H1 (cell line): ENCODE measurements around the gene GJB6. TPM values are rescaled to one million over a fixed set of nuclear protein-coding genes. Genes with fewer than 3 reads are reported as not detected.

Experiments
- CTCF ChIA-PET: fragments of 300-600 bp; sonication (Branson Sonifier 250); formaldehyde crosslinking; loops from one replicate; lab custom pipeline; 2021; ENCODE audit not compliant: partially characterized antibody; lab: Charles Lee
- POLR2A ChIA-PET: fragments of 300-600 bp; sonication (Branson Sonifier 250); formaldehyde crosslinking; loops from one replicate; lab custom pipeline; 2021; ENCODE audit warnings: inconsistent platforms; ENCODE audit not compliant: partially characterized antibody; lab: Charles Lee
- DNase-seq, 2 experiments: peaks; one replicate each; pipeline versions ENCODE4 v3.0.0 to v3.0.0-alpha.2; 2010 to 2022; ENCODE audit warnings: low spot score in 2 of 2, low read depth in 1 of 2, mixed read lengths in 1 of 2
- FAIRE-seq: peaks from 2 replicates; lab custom pipeline; 2011; peaks lifted over from hg19 to GRCh38; lab: Jason Lieb, UNC
- H2AFZ ChIP-seq: 2 replicates; pipeline ENCODE4 v1.8.1; 2012; ENCODE audit warnings: low read length, inconsistent platforms
- H2AK5ac ChIP-seq: 2 replicates; pipeline ENCODE4 v1.6.1; 2013; ENCODE audit warnings: low read depth, low read length
- H2BK120ac ChIP-seq: replicated peaks from 2 replicates; pipeline ENCODE3; 2013; ENCODE audit warnings: low read depth, low read length, inconsistent platforms
- H2BK12ac ChIP-seq: 2 replicates; pipeline ENCODE4 v1.6.1; 2013; ENCODE audit warnings: low read depth, low read length
- H2BK15ac ChIP-seq: 2 replicates; pipeline ENCODE4 v1.6.1; 2013; ENCODE audit warnings: low read length
- H2BK20ac ChIP-seq: 2 replicates; pipeline ENCODE4 v1.6.1; 2013; ENCODE audit warnings: low read length
- H2BK5ac ChIP-seq: 2 replicates; pipeline ENCODE4 v1.6.1; 2013; ENCODE audit warnings: low read depth, low read length
- H3K14ac ChIP-seq: 2 replicates; pipeline ENCODE4 v1.6.1; 2013; ENCODE audit warnings: inconsistent platforms; ENCODE audit not compliant: insufficient read length
- H3K18ac ChIP-seq: 2 replicates; pipeline ENCODE4 v1.6.1; 2013; ENCODE audit warnings: low read length; ENCODE audit errors: extremely low read depth
- H3K23ac ChIP-seq: 2 replicates; pipeline ENCODE4 v1.6.1; 2013; ENCODE audit warnings: inconsistent platforms; ENCODE audit not compliant: insufficient read length
- H3K23me2 ChIP-seq: 2 replicates; pipeline ENCODE4 v1.6.1; 2013; ENCODE audit warnings: low read depth, low read length
- H3K27ac ChIP-seq: 2 replicates; pipeline ENCODE4 v1.6.1; 2011; ENCODE audit warnings: low read depth, low read length, inconsistent platforms
- H3K27me3 ChIP-seq, 4 experiments: replicated peaks in 1 of 4; 1 replicate in 1 of 4; 2 replicates in 3 of 4; pipeline versions ENCODE4 v1.6.1 to v1.8.1; 2011 to 2013; ENCODE audit warnings: low read length in 3 of 4, mild to moderate bottlenecking in 3 of 4, inconsistent platforms in 2 of 4, mixed read lengths in 2 of 4, moderate library complexity in 1 of 4; ENCODE audit not compliant: control insufficient read depth in 3 of 4, insufficient read depth in 3 of 4; ENCODE audit errors: extremely low read depth in 1 of 4
- H3K36me3 ChIP-seq, 4 experiments: 2 replicates each; pipeline versions ENCODE4 v1.6.1 to v1.8.1; 2011 to 2013; ENCODE audit warnings: mild to moderate bottlenecking in 4 of 4, low read length in 3 of 4, moderate library complexity in 2 of 4, control low read depth in 1 of 4, inconsistent platforms in 1 of 4; ENCODE audit not compliant: insufficient read depth in 4 of 4, control insufficient read depth in 2 of 4
- H3K4ac ChIP-seq: replicated peaks from 2 replicates; pipeline ENCODE3; 2013; ENCODE audit warnings: low read length, low read depth, mixed read lengths, inconsistent platforms; ENCODE audit not compliant: insufficient read length
- H3K4me1 ChIP-seq, 4 experiments: replicated peaks in 1 of 4; 1 replicate in 1 of 4; 2 replicates in 3 of 4; pipeline versions ENCODE4 v1.6.1 to v1.8.1; 2011 to 2013; ENCODE audit warnings: low read length in 3 of 4, inconsistent platforms in 2 of 4, mixed read lengths in 1 of 4; ENCODE audit not compliant: insufficient read depth in 4 of 4, control insufficient read depth in 3 of 4
- H3K4me2 ChIP-seq, 2 experiments: 2 replicates each; pipeline versions ENCODE4 v1.6.1 to v1.8.1; 2011 to 2013; ENCODE audit warnings: low read depth in 2 of 2, low read length in 2 of 2, control low read depth in 1 of 2, inconsistent platforms in 1 of 2, mild to moderate bottlenecking in 1 of 2; ENCODE audit not compliant: insufficient read depth in 1 of 2
- H3K4me3 ChIP-seq, 4 experiments: fragments of 200-600, 300-600 bp in 1 of 4; sonication (generic), shearing (Covaris generic), sonication (Bioruptor Twin) in 1 of 4; 2 replicates each; pipeline versions ENCODE4 v1.5.1 to v1.8.1; 2011 to 2016; ENCODE audit warnings: low read length in 4 of 4, low read depth in 3 of 4, control low read depth in 2 of 4, inconsistent platforms in 2 of 4, mild to moderate bottlenecking in 2 of 4, mixed read lengths in 1 of 4, moderate library complexity in 1 of 4; ENCODE audit not compliant: insufficient read depth in 2 of 4; ENCODE audit errors: extremely low read depth in 1 of 4
- H3K56ac ChIP-seq: replicated peaks from 2 replicates; pipeline ENCODE3; 2013; ENCODE audit warnings: low read depth, mild to moderate bottlenecking, mixed read lengths, low read length, inconsistent platforms; ENCODE audit not compliant: insufficient read length
- H3K79me1 ChIP-seq: 2 replicates; pipeline ENCODE4 v1.6.1; 2013; ENCODE audit warnings: low read depth, low read length, control low read depth
- H3K79me2 ChIP-seq, 2 experiments: 2 replicates each; pipeline versions ENCODE4 v1.6.1 to v1.8.1; 2012 to 2013; ENCODE audit warnings: low read length in 2 of 2, mild to moderate bottlenecking in 2 of 2, inconsistent platforms in 1 of 2; ENCODE audit not compliant: insufficient read depth in 2 of 2, control insufficient read depth in 1 of 2
- H3K9ac ChIP-seq, 4 experiments: replicated peaks in 1 of 4; 1 replicate in 1 of 4; 2 replicates in 3 of 4; pipeline versions ENCODE4 v1.6.1 to v1.8.1; 2011 to 2013; ENCODE audit warnings: low read depth in 3 of 4, low read length in 3 of 4, control low read depth in 2 of 4, mild to moderate bottlenecking in 2 of 4, moderate library complexity in 2 of 4, inconsistent platforms in 1 of 4; ENCODE audit errors: extremely low read depth in 1 of 4
- H3K9me3 ChIP-seq, 2 experiments: 2 replicates each; pipeline versions ENCODE4 v1.6.1 to v1.8.1; 2012 to 2013; ENCODE audit warnings: mild to moderate bottlenecking in 2 of 2, moderate library complexity in 2 of 2, control low read depth in 1 of 2, inconsistent platforms in 1 of 2, low read depth in 1 of 2, low read length in 1 of 2, mixed read lengths in 1 of 2; ENCODE audit not compliant: insufficient read depth in 2 of 2
- H4K20me1 ChIP-seq, 2 experiments: replicated peaks in 1 of 2; 2 replicates each; pipeline versions ENCODE3 to v1.8.1; 2011 to 2013; ENCODE audit warnings: inconsistent platforms in 2 of 2, low read length in 2 of 2, mild to moderate bottlenecking in 1 of 2; ENCODE audit not compliant: insufficient read depth in 2 of 2, control insufficient read depth in 1 of 2
- H4K5ac ChIP-seq: 2 replicates; pipeline ENCODE4 v1.6.1; 2013; ENCODE audit warnings: low read length, low read depth, mixed read lengths, inconsistent platforms; ENCODE audit not compliant: insufficient read length
- H4K8ac ChIP-seq: 2 replicates; pipeline ENCODE4 v1.8.0; 2013; ENCODE audit warnings: mild to moderate bottlenecking, moderate library complexity, low read length, inconsistent platforms; ENCODE audit not compliant: insufficient read depth; ENCODE audit errors: extremely low read depth
- H4K91ac ChIP-seq: replicated peaks from 2 replicates; pipeline ENCODE3; 2013; ENCODE audit warnings: low read length, mixed read lengths, inconsistent platforms; ENCODE audit not compliant: insufficient read length
- ASH2L ChIP-seq: fragments of 200-600, 300-600 bp; sonication (generic); IDR thresholded peaks from one replicate; pipeline ENCODE4 v1.7.1; 2017; ENCODE audit warnings: low read length
- CBX5 ChIP-seq: fragments of 300-800, 300-1000 bp; sonication (generic); IDR thresholded peaks from 2 replicates; pipeline ENCODE4 v1.7.1; 2016; ENCODE audit warnings: antibody characterized with exemption, low read length, low read depth
- CBX8 ChIP-seq: fragments of 300-800, 300-1000 bp; sonication (generic); IDR thresholded peaks from 2 replicates; pipeline ENCODE4 v1.7.1; 2016; ENCODE audit warnings: low read depth, low read length, borderline replicate concordance
- EGR1 ChIP-seq: IDR thresholded peaks from 2 replicates; pipeline ENCODE4 v1.6.1; 2011; ENCODE audit warnings: low read depth, low read length, borderline replicate concordance
- JUND ChIP-seq: IDR thresholded peaks from 2 replicates; pipeline ENCODE4 v1.6.1; 2011; ENCODE audit warnings: mild to moderate bottlenecking, improper control_type of control experiment, low read length
- KDM5A ChIP-seq: fragments of 200-600 bp; IDR thresholded peaks from 2 replicates; pipeline ENCODE4 v1.7.1; 2012; ENCODE audit warnings: mild to moderate bottlenecking, low read length, inconsistent platforms, mixed read lengths
- MAFK ChIP-seq: IDR thresholded peaks from 2 replicates; pipeline ENCODE4 v1.6.1; 2012; ENCODE audit warnings: low read depth, mild to moderate bottlenecking, improper control_type of control experiment, low read length
- SIRT6 ChIP-seq: IDR thresholded peaks from one replicate; pipeline ENCODE4 v1.7.1; 2012; ENCODE audit warnings: low read length, inconsistent platforms
- SRF ChIP-seq: IDR thresholded peaks from 2 replicates; pipeline ENCODE4 v1.6.1; 2011; ENCODE audit warnings: mild to moderate bottlenecking, low read depth, low read length, moderate library complexity
- SUZ12 ChIP-seq: fragments of 200-600 bp; sonication (generic); IDR thresholded peaks from 2 replicates; pipeline ENCODE4 v1.6.1; 2012; ENCODE audit warnings: mild to moderate bottlenecking, inconsistent platforms, low read length, moderate library complexity, mixed read lengths
- TCF12 ChIP-seq: IDR thresholded peaks from 2 replicates; pipeline ENCODE4 v1.6.1; 2011; ENCODE audit warnings: low read depth, mild to moderate bottlenecking, low read length
- TEAD4 ChIP-seq: IDR thresholded peaks from 2 replicates; pipeline ENCODE4 v1.6.1; 2012; ENCODE audit warnings: low read depth, low read length, inconsistent platforms, mixed read lengths
- WGBS, 2 experiments: shearing (Covaris generic) in 1 of 2; methylation state at CpG; one replicate each; pipeline versions ENCODE4 v1.1.6 to v1.1.7; 2013 to 2015; ENCODE audit warnings: low lambda C conversion rate in 2 of 2, mixed read lengths in 2 of 2, inconsistent platforms in 1 of 2, low coverage in 1 of 2, missing lambda C conversion rate in 1 of 2; ENCODE audit not compliant: insufficient replicate concordance in 2 of 2, insufficient coverage in 1 of 2, insufficient read length in 1 of 2; ENCODE audit errors: extremely low coverage in 1 of 2, missing lambda C conversion rate in 1 of 2; 5-methylcytosine and 5-hydroxymethylcytosine counted together
- polyA plus RNA-seq, 7 experiments: library from polyadenylated mRNA; depleted of rRNA in 3 of 7; stranded (reverse) in 5 of 7; unstranded in 2 of 7; fragments of >200 nt in 5 of 7; fragments of 200-250 nt in 2 of 7; gene quantifications; 1 replicate in 5 of 7; 2 replicates in 1 of 7; 4 replicates in 1 of 7; pipeline versions ENCODE4 v1.2.1 to v1.2.3, GENCODE V29; 2011 to 2013; ENCODE audit warnings: missing spikeins in 2 of 7, mixed read lengths in 2 of 7
- total RNA-seq: library from RNA; stranded (reverse); fragmentation: NEBNext Ultra II Directional; extraction: Animal tissue kit (Norgen Biotek cat#: 25700); gene quantifications from 2 replicates; pipeline ENCODE4 v1.2.1, GENCODE V29; 2021
- TF ChIP-seq, protein P1 (sequence below): IDR thresholded peaks from 2 replicates; pipeline ENCODE4 v1.6.1; 2011; ENCODE audit warnings: low read length, improper control_type of control experiment

GJB6 gene
- total and polyA plus RNA-seq, 2 of the 8 experiments (the other 6 are each of a cell fraction or from before 2014, with no cell fraction given) = not detected

DNA sequence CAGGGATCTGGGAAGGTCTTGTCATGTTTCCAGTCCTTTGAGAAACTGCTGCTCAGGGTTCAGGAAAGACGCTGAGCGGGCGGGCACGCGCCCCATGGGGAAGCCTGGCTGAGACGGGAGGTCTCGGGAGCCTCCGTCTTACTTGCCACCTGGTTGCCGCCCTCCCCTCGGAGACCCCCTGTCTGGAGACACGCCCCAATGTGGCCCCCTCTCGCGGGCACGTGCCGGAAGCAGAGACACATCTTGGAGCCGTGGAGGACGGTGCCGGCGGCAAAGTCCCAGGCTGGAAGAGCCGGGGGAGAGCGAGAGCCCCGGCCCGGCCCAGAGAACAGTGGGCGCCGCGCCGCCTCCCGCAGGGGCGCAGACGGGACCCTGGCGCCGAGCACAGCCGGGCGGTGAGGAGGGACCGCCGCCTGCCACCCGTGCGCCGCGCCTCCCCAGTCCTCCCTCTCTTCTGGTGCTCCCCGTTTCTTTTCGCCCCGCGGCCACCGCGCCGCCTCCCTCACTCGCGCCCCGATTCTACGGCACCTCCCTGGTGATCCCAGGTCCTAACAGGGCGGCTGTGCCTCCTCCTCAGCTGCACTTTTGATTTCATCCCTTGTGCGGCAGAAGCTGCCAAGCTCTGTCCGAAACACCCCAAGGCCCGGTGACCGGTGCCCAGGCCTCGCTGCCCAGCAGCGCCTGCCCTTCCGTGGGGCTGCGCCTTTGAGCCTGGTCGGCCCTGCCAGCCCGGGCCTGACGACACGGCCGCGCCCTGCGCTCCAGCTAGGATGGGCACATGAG is 54.9 kb downstream of the GJB6 start:
- no peak overlapping the region for H3K4ac ChIP-seq
- H3K18ac ChIP-seq = no peak overlapping the region
- H2BK120ac ChIP-seq = no peak overlapping the region
- no peak overlapping the region for H3K56ac ChIP-seq
- POLR2A ChIA-PET = no interaction called here
- H2BK12ac ChIP-seq = no peak overlapping the region
- H2BK20ac ChIP-seq = no peak overlapping the region
- no peak overlapping the region for H4K8ac ChIP-seq
- H4K20me1 ChIP-seq = no peaks in the 10 kb centered on the region
- FAIRE-seq (no peak), DNase-seq (no peak)
- H3K9me3 ChIP-seq = no peaks in the 10 kb centered on the region
- H3K36me3 ChIP-seq = no peaks in the 10 kb centered on the region
- H4K5ac ChIP-seq = no peak overlapping the region
- no peak overlapping the region for H3K14ac ChIP-seq
- no peak overlapping the region for H4K91ac ChIP-seq
- H3K27me3 ChIP-seq = peaks cover 0 to 3% (median 0%) of the 10 kb centered on the region in 4 experiments; a peak in 1 of 7 replicates
- H3K9ac ChIP-seq = no peak overlapping the region
- no peak overlapping the region for H2BK15ac ChIP-seq
- H3K4me1 ChIP-seq = peaks cover 0 to 7% (median 0%) of the 10 kb centered on the region in 4 experiments; a peak in 1 of 7 replicates
- 95% methylated on average over 49 of the region's 67 CpGs; no CpG with 5 or more reads in 1 of the 2 experiments for WGBS, 2 experiments
- H2AFZ ChIP-seq = no peak overlapping the region
- no peak overlapping the region for H2BK5ac ChIP-seq
- H3K23ac ChIP-seq = no peak overlapping the region
- CTCF ChIA-PET = interaction anchor here (1.1 kb wide), 1 partner anchor 13 kb away, joined by 3 read pairs; no protein-coding TSS in a partner anchor
- H3K4me3 ChIP-seq = no peak overlapping the region
- H3K23me2 ChIP-seq = no peaks in the 10 kb centered on the region
- H3K79me2 ChIP-seq = no peaks in the 10 kb centered on the region
- no peak overlapping the region for H3K4me2 ChIP-seq
- no peaks in the 10 kb centered on the region for H3K79me1 ChIP-seq
- H2AK5ac ChIP-seq = no peak overlapping the region
- no peak overlapping the region for H3K27ac ChIP-seq
- TF ChIP-seq TCF12 (no peak), SRF (no peak), ASH2L (no peak), JUND (no peak), MAFK (no peak), KDM5A (no peak), SIRT6 (no peak), CBX8 (no peak), CBX5 (no peak), TEAD4 (no peak), SUZ12 (no peak), EGR1 (no peak)
- TF ChIP-seq, protein P1, sequence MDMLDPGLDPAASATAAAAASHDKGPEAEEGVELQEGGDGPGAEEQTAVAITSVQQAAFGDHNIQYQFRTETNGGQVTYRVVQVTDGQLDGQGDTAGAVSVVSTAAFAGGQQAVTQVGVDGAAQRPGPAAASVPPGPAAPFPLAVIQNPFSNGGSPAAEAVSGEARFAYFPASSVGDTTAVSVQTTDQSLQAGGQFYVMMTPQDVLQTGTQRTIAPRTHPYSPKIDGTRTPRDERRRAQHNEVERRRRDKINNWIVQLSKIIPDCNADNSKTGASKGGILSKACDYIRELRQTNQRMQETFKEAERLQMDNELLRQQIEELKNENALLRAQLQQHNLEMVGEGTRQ = no peak
